Mammary epithelial cell (primary cell): ENCODE measurements around the gene UBE2J2.

Source experiments
- CTCF ChIP-seq, 2 donors: IDR thresholded peaks in 1 of 2; conservative IDR thresholded peaks in 1 of 2; 2 replicates each; pipeline ENCODE4 v1.5.1; 2011 to 2012; ENCODE audit warnings: inconsistent platforms in 2 of 2, low read length in 2 of 2, mild to moderate bottlenecking in 2 of 2, control low read depth in 1 of 2, low read depth in 1 of 2; ENCODE audit not compliant: insufficient read depth in 1 of 2; ENCODE audit errors: extremely low read depth in 1 of 2
- EZH2 ChIP-seq: IDR thresholded peaks from 2 replicates; pipeline ENCODE4 v1.6.1; 2012; ENCODE audit warnings: low read length, inconsistent platforms, borderline replicate concordance

- no peak for TF ChIP-seq EZH2
- no peak for TF ChIP-seq CTCF (conservative IDR thresholded peaks at IDR 0.05 in 1 of 2, IDR thresholded peaks at IDR 0.05 in 1 of 2; ENCODE audit: extremely low read depth in 1 of 2, insufficient read depth in 1 of 2, low read depth in 1 of 2, low read length in 2 of 2)
Observed at GRCh38 chr1:1297802-1298424, 24.3 kb upstream of the UBE2J2 start.
